Type B pancreatic cell (in vitro differentiated cells): ENCODE data around the gene EIF4ENIF1. TPM values are rescaled to one million over a fixed set of nuclear protein-coding genes. Genes with fewer than 3 reads are reported as not detected.
"Not testable (repeated sequence)": the region's sequence is repeated elsewhere in the genome, so short reads cannot be mapped to it uniquely, and the experiment has no call there.

Source experiments
- DNase-seq: peaks from one replicate; pipeline ENCODE4 v3.0.0; 2021; ENCODE audit warnings: mixed read lengths; ENCODE audit not compliant: unreplicated experiment; ENCODE audit errors: extremely low spot score
- H3K27ac Mint-ChIP-seq: 2 replicates; pipeline ENCODE4 v1.8.0; 2021; ENCODE audit warnings: mild to moderate bottlenecking, mixed read lengths
- H3K27me3 Mint-ChIP-seq: 2 replicates; pipeline ENCODE4 v1.8.0; 2021; ENCODE audit warnings: mixed read lengths
- H3K36me3 Mint-ChIP-seq: 2 replicates; pipeline ENCODE4 v1.8.0; 2021; ENCODE audit warnings: mixed read lengths
- H3K4me1 Mint-ChIP-seq: one replicate; pipeline ENCODE4 v1.8.0; 2021; ENCODE audit warnings: mixed read lengths; ENCODE audit not compliant: unreplicated experiment
- H3K4me3 Mint-ChIP-seq: 2 replicates; pipeline ENCODE4 v1.8.0; 2021; ENCODE audit warnings: mild to moderate bottlenecking, mixed read lengths
- H3K9me3 Mint-ChIP-seq: 2 replicates; pipeline ENCODE4 v1.8.0; 2021; ENCODE audit warnings: mixed read lengths
- total RNA-seq: library from RNA; stranded (reverse); gene quantifications from 2 replicates; pipeline ENCODE4 v1.2.1, GENCODE V29; 2021; ENCODE audit warnings: low replicate concordance
- TF ChIP-seq, protein P1 (sequence below): fragments of 200-600 bp; sonication (generic); conservative IDR thresholded peaks from 2 replicates; pipeline ENCODE4 v1.5.0; 2021; ENCODE audit warnings: antibody characterized with exemption, mild to moderate bottlenecking

The EIF4ENIF1 gene
- total RNA-seq, 1 donor from 2014 or later = 42.6 TPM

DNA sequence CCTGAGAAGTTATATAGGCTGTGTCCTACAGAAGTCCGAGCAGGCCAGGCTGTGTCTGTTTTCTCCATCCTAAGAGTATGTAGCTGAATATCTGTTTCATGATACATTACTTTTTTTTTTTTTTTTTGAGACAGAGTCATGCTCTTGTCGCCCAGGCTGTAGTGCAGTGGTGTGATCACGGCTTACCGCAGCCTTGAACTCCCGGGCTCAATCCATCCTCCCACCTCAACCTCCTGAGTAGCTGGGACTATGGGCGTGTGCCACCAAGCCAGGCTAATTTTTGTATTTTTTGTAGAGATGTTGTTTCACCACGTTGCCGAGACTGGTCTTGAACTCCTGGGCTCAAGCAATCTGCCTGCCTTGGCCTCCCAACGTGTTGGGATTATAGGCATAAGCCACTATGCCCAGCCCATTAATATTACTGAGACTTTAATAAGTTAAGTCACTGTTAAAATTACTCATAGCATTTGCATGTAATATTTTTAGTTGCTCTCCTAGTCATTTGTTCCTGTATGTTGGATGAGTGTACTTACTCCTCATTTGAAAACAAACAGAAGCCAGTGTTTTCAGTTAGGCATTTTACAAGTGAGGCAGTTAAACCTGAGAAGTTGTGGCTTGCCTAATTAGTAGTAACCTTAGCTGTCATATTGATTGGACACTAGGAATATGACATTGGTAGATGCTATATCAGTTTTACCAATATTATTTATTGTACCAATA is 64.2 kb downstream of the EIF4ENIF1 start:
- Mint-ChIP-seq H3K9me3 (no peaks in the 10 kb centered on the region), H3K4me3 (no peak overlapping the region), H3K27me3 (no peaks in the 10 kb centered on the region), H3K27ac (no peak overlapping the region), H3K4me1 (no peaks in the 10 kb centered on the region), H3K36me3 (peaks cover 36% of the 10 kb centered on the region)
- no peak for DNase-seq
- TF ChIP-seq, protein P1, sequence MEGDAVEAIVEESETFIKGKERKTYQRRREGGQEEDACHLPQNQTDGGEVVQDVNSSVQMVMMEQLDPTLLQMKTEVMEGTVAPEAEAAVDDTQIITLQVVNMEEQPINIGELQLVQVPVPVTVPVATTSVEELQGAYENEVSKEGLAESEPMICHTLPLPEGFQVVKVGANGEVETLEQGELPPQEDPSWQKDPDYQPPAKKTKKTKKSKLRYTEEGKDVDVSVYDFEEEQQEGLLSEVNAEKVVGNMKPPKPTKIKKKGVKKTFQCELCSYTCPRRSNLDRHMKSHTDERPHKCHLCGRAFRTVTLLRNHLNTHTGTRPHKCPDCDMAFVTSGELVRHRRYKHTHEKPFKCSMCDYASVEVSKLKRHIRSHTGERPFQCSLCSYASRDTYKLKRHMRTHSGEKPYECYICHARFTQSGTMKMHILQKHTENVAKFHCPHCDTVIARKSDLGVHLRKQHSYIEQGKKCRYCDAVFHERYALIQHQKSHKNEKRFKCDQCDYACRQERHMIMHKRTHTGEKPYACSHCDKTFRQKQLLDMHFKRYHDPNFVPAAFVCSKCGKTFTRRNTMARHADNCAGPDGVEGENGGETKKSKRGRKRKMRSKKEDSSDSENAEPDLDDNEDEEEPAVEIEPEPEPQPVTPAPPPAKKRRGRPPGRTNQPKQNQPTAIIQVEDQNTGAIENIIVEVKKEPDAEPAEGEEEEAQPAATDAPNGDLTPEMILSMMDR = no peak

DNA sequence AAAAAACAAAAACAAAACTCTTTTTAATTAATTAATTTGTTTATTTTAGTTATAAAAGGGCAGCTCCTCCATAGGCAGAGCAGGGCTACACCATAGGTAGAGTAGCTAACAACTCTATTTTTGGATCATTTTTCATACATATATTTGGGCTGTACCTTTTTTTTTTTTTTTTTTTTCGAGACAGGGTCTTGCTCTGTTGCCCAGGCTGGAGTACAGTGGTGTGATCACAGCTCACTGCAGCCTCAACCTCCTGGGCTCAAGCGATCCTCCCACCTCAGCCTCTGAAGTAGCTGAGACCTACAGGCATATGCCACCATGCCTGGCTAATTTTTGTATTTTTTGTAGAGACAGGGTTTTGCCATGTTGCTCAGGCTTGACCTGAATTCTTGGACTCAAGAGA is 87.3 kb downstream of the EIF4ENIF1 start:
- not testable (repeated sequence) for H3K9me3 Mint-ChIP-seq, H3K27me3 Mint-ChIP-seq, H3K27ac Mint-ChIP-seq, DNase-seq, H3K4me1 Mint-ChIP-seq, H3K4me3 Mint-ChIP-seq
- H3K36me3 Mint-ChIP-seq = peaks cover 11% of the 10 kb centered on the region

DNA sequence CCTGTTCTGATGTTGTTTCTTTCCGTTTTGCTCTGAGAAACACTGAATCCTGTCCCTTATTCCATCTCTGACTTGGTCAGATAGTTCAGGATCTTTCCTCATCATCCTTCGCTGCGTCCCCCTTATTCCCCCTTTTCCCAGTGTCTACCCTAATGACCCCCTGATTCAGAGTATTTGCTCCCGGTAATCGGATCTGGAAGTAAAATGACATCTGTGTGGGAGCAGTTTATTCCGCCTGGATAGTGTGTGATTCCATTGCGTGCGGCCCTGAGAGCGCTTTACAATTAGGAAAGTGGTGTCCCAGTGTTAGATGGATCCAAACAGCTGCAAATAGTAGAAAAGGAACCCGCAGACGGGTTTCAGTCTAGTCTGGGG is 89.6 kb downstream of the EIF4ENIF1 start:
- TF ChIP-seq, protein P1 = no peak
- Mint-ChIP-seq H3K36me3 (peaks cover 6% of the 10 kb centered on the region), H3K4me3 (peak overlapping the region; percentile 98), H3K27me3 (no peaks in the 10 kb centered on the region), H3K27ac (peak overlapping the region; percentile 92), H3K4me1 (peaks cover 7% of the 10 kb centered on the region), H3K9me3 (no peaks in the 10 kb centered on the region)
- no peak for DNase-seq

DNA sequence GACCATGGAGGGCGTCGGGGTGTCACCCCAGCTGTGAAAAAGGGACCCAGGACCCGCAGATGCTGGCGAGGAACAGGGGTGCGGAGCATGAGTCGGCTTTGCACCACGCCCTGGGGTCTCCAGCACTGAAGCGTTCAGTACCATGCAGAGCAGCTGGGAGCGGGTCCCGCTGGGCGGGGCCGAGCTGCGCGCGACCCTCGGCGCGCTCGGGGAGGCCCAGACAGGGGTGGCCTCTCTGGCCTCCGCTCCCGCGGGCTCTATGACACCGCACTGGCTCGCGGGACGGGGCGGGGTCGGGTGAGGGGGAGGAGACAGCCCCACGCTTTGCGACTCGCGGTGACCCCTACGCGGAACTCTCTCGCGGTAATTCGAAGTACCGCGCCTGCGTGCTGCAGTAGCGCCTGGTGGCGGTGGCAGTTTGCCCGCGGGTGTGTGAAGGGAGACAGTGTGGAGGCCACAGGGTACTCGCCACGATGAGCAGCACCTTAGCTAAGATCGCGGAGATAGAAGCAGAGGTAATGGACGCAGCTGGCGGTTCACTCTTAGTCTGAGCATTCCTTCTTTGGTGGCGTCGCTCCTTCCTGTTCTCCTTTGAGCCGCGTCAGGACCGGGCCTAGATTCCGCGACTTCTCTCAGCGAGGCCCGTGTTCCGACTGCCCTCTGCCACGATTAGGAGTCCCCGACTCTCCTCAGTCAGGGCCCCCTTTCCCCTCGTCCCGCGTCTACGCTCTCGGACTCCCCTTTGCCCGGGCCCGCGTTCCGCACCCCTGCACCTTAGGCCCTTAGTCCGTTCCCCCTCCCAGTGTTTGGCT is 90.2 kb downstream of the EIF4ENIF1 start, which contains the start of gene DRG1:
TSS of gene DRG1 (plus strand) at position 394 of the 812 bp plus-strand sequence. CDS start at position 474, 80 bp downstream.
- TF ChIP-seq, protein P1 = peak; percentile 29
- peak within 1 kb of the TSS; percentile 98 for H3K4me3 Mint-ChIP-seq
- peaks cover 6% of the 10 kb centered on the region for H3K36me3 Mint-ChIP-seq
- peak within 1 kb of the TSS; percentile 92 for H3K27ac Mint-ChIP-seq
- H3K9me3 Mint-ChIP-seq = peaks cover 3% of the 10 kb centered on the region
- DNase-seq = peak; percentile 97
- H3K27me3 Mint-ChIP-seq = no peaks in the 10 kb centered on the region
- peaks cover 7% of the 10 kb centered on the region for H3K4me1 Mint-ChIP-seq

DNA sequence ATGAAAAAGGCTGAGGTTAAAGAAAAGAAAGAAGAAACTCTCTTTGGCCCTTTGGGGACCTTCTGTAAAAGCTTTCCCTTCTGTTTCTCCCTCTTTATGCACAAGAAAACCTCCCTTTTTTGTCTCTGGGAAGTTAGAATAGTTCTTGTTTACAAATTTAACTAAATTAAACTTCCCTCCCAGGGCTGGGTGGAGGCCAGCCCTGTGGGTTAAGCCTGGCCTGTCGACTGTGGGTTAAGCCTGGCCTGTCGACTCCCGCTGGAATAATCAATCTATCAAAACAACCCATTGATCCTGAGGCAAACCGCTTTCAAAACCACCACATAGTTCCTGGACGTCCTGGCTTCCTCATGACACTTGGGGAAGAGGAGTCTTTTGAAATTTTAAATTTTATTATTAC is 91.4 kb downstream of the EIF4ENIF1 start:
- Mint-ChIP-seq H3K27ac (peak overlapping the region; percentile 53), H3K4me3 (no peak overlapping the region), H3K4me1 (peaks cover 7% of the 10 kb centered on the region), H3K27me3 (no peaks in the 10 kb centered on the region), H3K36me3 (peaks cover 6% of the 10 kb centered on the region), H3K9me3 (peaks cover 5% of the 10 kb centered on the region)
- no peak for DNase-seq
- TF ChIP-seq, protein P1 = no peak

DNA sequence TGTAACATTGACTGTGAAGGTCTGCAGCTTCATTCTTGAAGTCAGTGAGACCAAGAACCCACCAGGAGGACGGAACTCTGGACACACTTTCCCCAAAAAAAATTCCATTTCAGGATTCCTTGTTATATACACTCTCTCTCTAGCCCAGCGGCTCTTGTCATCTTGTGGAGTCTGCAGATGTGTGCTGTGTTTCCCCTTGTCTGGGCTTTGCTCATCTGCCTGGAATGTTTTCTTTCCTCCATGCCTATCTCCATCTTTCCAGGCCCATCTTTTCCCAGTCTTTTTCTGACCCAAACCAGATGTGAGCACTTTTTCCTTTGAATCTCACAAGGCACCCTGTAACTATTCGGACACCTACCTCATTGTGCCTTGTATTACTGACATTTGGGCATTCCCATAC is 95.3 kb downstream of the EIF4ENIF1 start:
- Mint-ChIP-seq H3K27me3 (no peaks in the 10 kb centered on the region), H3K4me3 (no peak overlapping the region), H3K27ac (no peak overlapping the region), H3K4me1 (peaks cover 4% of the 10 kb centered on the region), H3K36me3 (no peaks in the 10 kb centered on the region), H3K9me3 (peaks cover 5% of the 10 kb centered on the region)
- TF ChIP-seq, protein P1 = no peak
- DNase-seq = no peak
